Measurements from ENCODE around the gene ANKRD33B.

Gene ANKRD33B

GRCh38 chr5:10705747-10706146, 141.9 kb downstream of the ANKRD33B start:
- no peak for DNase-seq

GRCh38 chr5:10706326-10706725, 142.5 kb downstream of the ANKRD33B start:
- no peak for DNase-seq
